Measurements from ENCODE around the gene TK2. TPM values are rescaled to one million over a fixed set of nuclear protein-coding genes. Genes with fewer than 3 reads are reported as not detected.

The TK2 gene
- total and polyA plus RNA-seq, 2 donors (not counting 1 experiment from before 2014, with no cell fraction given), result 34.8 to 73.7 TPM

DNA sequence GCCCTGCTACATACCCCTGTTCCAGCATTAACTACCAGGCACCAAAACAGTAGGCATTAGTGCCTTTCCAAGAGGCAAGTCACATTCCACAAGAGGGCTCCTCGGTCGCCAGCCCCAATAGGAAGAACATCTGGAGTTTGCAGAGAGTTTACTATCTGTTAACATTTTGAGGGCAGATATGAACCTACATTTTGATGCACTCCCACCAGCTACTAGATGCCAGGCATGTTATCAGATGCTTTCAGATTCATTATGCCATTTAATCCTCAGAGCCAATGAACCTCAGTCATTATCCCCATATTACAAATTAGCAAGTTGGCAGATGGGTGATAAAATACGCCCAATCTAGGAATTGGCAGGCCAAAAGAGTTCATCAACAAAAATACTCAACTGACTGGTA is 25.1 kb upstream of the TK2 start:
- no peak overlapping the region for H3K4me2 ChIP-seq (ENCODE audit: extremely low read depth, insufficient read depth, low read length)
- DNase-seq (ENCODE audit: low read depth in 2 of 2), result no peak
- H3K79me2 ChIP-seq (ENCODE audit: control insufficient read depth, insufficient read depth, low read length), result no peaks in the 10 kb centered on the region
- H3K36me3 ChIP-seq (ENCODE audit: control insufficient read depth, insufficient read depth, low read length), result no peaks in the 10 kb centered on the region
- no peaks in the 10 kb centered on the region for H4K20me1 ChIP-seq (ENCODE audit: control insufficient read depth, extremely low read depth, insufficient read depth, low read length)
- H3K27ac ChIP-seq (ENCODE audit: insufficient read depth, low read length), result no peak overlapping the region
- H2AFZ ChIP-seq (ENCODE audit: low read length), result no peak overlapping the region
- peaks cover 2% of the 10 kb centered on the region for H3K4me1 ChIP-seq (ENCODE audit: control insufficient read depth, extremely low read depth, insufficient read depth, low read length)
- H3K9me3 ChIP-seq (ENCODE audit: control insufficient read depth, insufficient read depth, low read depth, low read length), result no peaks in the 10 kb centered on the region
- no peak overlapping the region for H3K9ac ChIP-seq (ENCODE audit: insufficient read depth, low read length)
- peaks cover 20% of the 10 kb centered on the region for H3K27me3 ChIP-seq (ENCODE audit: control insufficient read depth, insufficient read depth, low read length)
- TF ChIP-seq EZH2 (IDR thresholded peaks at IDR 0.05; ENCODE audit: low read length, missing control alignments), result no peak
- TF ChIP-seq, protein P1, sequence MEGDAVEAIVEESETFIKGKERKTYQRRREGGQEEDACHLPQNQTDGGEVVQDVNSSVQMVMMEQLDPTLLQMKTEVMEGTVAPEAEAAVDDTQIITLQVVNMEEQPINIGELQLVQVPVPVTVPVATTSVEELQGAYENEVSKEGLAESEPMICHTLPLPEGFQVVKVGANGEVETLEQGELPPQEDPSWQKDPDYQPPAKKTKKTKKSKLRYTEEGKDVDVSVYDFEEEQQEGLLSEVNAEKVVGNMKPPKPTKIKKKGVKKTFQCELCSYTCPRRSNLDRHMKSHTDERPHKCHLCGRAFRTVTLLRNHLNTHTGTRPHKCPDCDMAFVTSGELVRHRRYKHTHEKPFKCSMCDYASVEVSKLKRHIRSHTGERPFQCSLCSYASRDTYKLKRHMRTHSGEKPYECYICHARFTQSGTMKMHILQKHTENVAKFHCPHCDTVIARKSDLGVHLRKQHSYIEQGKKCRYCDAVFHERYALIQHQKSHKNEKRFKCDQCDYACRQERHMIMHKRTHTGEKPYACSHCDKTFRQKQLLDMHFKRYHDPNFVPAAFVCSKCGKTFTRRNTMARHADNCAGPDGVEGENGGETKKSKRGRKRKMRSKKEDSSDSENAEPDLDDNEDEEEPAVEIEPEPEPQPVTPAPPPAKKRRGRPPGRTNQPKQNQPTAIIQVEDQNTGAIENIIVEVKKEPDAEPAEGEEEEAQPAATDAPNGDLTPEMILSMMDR (conservative IDR thresholded peaks at IDR 0.05 in 1 of 2, IDR thresholded peaks at IDR 0.05 in 1 of 2; ENCODE audit: low read depth in 1 of 2, low read length in 2 of 2), result no peak
- H3K4me3 ChIP-seq (replicated peaks in 1 of 4; ENCODE audit: control extremely low read depth in 1 of 4, insufficient read depth in 1 of 4, low read depth in 3 of 4, low read length in 4 of 4), result no peak overlapping the region

DNA sequence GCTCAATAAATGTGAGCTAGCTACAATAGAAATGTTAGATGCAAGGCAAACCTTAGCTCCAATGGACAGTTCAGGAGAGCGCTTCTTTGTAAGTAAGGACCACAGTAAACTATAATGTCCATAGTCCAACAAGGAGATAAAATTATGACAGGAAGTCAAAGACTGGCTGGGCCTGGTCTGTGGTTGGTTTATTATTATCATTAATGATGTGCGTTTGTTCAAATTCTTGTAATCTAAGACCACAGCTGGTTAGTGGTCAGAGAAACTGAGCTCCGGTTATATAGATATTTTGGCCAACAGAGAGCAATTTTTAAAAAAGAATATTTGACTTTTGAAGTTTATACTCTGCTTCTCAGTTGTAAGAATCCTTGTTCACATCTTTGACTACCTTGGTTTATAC is 24.6 kb upstream of the TK2 start:
- Histone ChIP-seq H3K9ac (ENCODE audit: insufficient read depth, low read length) (no peak overlapping the region), H3K4me3 (replicated peaks in 1 of 4; ENCODE audit: control extremely low read depth in 1 of 4, insufficient read depth in 1 of 4, low read depth in 3 of 4, low read length in 4 of 4) (no peak overlapping the region), H3K27me3 (ENCODE audit: control insufficient read depth, insufficient read depth, low read length) (peaks cover 19% of the 10 kb centered on the region), H3K27ac (ENCODE audit: insufficient read depth, low read length) (no peak overlapping the region), H4K20me1 (ENCODE audit: control insufficient read depth, extremely low read depth, insufficient read depth, low read length) (no peaks in the 10 kb centered on the region), H3K79me2 (ENCODE audit: control insufficient read depth, insufficient read depth, low read length) (no peaks in the 10 kb centered on the region), H3K4me2 (ENCODE audit: extremely low read depth, insufficient read depth, low read length) (no peak overlapping the region), H3K36me3 (ENCODE audit: control insufficient read depth, insufficient read depth, low read length) (no peaks in the 10 kb centered on the region), H3K9me3 (ENCODE audit: control insufficient read depth, insufficient read depth, low read depth, low read length) (no peaks in the 10 kb centered on the region), H2AFZ (ENCODE audit: low read length) (no peak overlapping the region), H3K4me1 (ENCODE audit: control insufficient read depth, extremely low read depth, insufficient read depth, low read length) (peaks cover 3% of the 10 kb centered on the region)
- TF ChIP-seq EZH2 (IDR thresholded peaks at IDR 0.05; ENCODE audit: low read length, missing control alignments), result no peak
- TF ChIP-seq, protein P1 (conservative IDR thresholded peaks at IDR 0.05 in 1 of 2, IDR thresholded peaks at IDR 0.05 in 1 of 2; ENCODE audit: low read depth in 1 of 2, low read length in 2 of 2), result no peak
- no peak for DNase-seq (ENCODE audit: low read depth in 2 of 2)

DNA sequence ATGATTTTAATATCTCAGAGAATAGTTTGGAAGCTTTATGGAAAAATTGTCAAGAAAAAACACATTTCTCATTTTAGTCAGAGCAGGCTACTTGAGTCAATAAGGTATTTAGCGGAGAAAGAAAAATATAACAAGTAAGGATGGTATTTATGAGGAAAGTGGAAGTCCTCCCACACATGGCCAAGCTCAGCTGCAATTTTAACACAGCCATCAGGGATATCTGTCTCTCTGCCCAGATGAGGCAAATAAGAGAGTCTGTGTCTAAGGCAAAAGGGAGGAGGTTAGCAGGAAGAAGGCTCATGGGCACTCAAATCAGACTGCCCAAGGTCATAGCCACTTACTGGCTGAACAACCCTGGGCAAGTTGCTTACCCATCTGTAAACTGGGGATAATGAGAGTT is 24.2 kb upstream of the TK2 start:
- no peaks in the 10 kb centered on the region for H3K9me3 ChIP-seq (ENCODE audit: control insufficient read depth, insufficient read depth, low read depth, low read length)
- no peak for TF ChIP-seq EZH2 (IDR thresholded peaks at IDR 0.05; ENCODE audit: low read length, missing control alignments)
- TF ChIP-seq, protein P1 (conservative IDR thresholded peaks at IDR 0.05 in 1 of 2, IDR thresholded peaks at IDR 0.05 in 1 of 2; ENCODE audit: low read depth in 1 of 2, low read length in 2 of 2), result no peak
- H3K36me3 ChIP-seq (ENCODE audit: control insufficient read depth, insufficient read depth, low read length), result no peaks in the 10 kb centered on the region
- H3K27ac ChIP-seq (ENCODE audit: insufficient read depth, low read length), result no peak overlapping the region
- H3K27me3 ChIP-seq (ENCODE audit: control insufficient read depth, insufficient read depth, low read length), result peaks cover 15% of the 10 kb centered on the region
- H3K4me1 ChIP-seq (ENCODE audit: control insufficient read depth, extremely low read depth, insufficient read depth, low read length), result peaks cover 7% of the 10 kb centered on the region
- H3K4me2 ChIP-seq (ENCODE audit: extremely low read depth, insufficient read depth, low read length), result no peak overlapping the region
- H3K79me2 ChIP-seq (ENCODE audit: control insufficient read depth, insufficient read depth, low read length), result no peaks in the 10 kb centered on the region
- H2AFZ ChIP-seq (ENCODE audit: low read length), result no peak overlapping the region
- no peak overlapping the region for H3K9ac ChIP-seq (ENCODE audit: insufficient read depth, low read length)
- DNase-seq (ENCODE audit: low read depth in 2 of 2), result peak in 1 of 2 donors; percentile 50
- no peaks in the 10 kb centered on the region for H4K20me1 ChIP-seq (ENCODE audit: control insufficient read depth, extremely low read depth, insufficient read depth, low read length)
- no peak overlapping the region for H3K4me3 ChIP-seq (replicated peaks in 1 of 4; ENCODE audit: control extremely low read depth in 1 of 4, insufficient read depth in 1 of 4, low read depth in 3 of 4, low read length in 4 of 4)

Measured in fibroblast of lung (primary cell).